ENCODE data around the gene BDP1.
"Not testable (repeated sequence)": the region's sequence is repeated elsewhere in the genome, so short reads cannot be mapped to it uniquely, and the experiment has no call there.

BDP1 gene, protein sequence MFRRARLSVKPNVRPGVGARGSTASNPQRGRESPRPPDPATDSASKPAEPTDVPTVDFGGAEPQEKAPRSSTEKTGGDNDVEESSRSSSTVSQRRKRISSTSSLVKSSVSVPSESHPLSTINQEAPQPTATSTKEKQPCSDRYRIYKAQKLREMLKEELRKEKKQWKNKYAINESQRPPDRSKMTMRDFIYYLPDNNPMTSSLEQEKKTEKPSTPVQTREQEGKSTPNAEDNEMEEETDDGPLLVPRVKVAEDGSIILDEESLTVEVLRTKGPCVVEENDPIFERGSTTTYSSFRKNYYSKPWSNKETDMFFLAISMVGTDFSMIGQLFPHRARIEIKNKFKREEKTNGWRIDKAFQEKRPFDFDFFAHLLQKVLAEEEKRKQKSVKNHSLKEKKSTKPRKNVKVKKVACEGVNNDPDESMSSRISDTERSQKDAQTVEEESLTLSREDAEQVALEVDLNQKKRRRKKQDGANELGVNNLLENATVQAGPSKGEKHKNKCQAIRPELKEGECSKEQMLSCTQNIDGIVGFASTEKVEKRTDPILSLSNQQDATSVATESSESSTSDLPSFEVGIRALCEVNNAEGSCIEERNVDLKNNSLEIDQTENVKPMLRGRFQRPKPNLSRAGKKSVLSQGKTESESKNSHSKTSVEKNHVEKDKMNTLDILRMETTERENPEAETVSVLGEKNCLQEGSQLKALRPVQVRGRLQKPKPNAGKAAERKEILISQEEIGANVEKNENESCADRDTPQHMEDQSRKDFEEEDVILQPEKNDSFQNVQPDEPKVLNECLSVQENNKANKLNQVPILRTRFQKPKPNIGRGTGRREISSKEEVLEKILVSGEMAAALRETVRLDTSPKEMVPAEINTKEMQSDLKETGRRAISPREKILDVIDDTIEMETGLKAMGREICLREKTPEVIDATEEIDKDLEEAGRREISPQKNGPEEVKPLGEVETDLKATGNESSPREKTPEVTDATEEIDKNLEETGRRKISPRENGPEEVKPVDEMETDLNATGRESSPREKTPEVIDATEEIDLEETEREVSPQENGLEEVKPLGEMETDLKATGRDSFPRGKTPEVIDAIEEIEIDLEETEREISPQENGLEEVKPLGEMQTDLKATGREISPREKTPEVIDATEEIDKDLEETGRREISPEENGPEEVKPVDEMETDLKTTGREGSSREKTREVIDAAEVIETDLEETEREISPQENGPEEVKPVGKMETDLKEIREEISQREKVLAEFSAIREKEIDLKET (N-terminal part only)

DNA sequence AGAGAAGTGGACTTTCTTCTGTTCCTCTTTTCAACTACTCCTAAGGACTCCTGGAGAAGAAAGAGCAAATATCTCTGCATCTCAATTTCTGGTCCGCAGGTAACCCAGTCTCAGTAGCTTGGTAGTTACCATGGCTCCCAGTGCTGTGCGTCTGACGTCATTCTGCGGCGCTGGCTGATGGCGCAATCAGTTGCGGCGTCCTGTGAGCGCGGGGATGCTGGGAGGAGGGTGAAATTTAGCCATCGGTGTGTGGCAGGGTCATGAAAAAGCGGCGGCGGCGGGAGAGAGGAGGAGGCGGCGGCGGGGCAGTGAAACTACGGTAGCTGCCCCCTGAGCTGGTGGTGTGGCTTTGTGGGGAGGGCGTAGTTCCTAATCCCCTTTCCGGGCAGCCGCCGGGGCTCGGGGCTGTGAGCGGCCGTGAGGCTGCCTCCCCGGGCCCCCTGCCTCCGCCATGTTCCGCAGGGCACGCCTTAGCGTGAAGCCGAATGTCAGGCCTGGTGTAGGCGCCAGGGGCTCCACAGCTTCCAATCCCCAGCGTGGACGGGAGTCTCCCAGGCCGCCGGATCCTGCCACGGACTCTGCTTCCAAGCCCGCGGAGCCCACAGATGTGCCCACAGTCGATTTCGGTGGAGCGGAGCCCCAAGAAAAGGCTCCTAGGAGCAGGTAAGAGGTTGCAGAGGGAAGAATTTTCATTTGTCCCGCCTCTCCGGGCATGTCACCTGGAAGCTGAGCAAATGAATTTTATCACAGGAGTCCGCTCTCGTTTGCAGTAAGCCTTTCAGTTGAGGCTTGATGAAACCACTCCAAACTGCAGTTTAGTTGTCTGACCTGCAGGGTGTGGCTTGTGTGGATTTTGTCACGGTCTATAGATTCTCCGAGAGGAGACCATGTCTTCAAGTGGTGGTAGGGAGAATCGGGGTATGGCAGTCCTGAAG is at the start of gene BDP1:
TSS of gene BDP1 (plus strand) at position 225 of the 935 bp plus-strand sequence. CDS start at position 452, 227 bp downstream.
- Mint-ChIP-seq H3K4me1 (peaks cover 29% of the 10 kb centered on the region), H3K4me3 (peak within 1 kb of the TSS; percentile 98)
- TF ChIP-seq, protein P1, sequence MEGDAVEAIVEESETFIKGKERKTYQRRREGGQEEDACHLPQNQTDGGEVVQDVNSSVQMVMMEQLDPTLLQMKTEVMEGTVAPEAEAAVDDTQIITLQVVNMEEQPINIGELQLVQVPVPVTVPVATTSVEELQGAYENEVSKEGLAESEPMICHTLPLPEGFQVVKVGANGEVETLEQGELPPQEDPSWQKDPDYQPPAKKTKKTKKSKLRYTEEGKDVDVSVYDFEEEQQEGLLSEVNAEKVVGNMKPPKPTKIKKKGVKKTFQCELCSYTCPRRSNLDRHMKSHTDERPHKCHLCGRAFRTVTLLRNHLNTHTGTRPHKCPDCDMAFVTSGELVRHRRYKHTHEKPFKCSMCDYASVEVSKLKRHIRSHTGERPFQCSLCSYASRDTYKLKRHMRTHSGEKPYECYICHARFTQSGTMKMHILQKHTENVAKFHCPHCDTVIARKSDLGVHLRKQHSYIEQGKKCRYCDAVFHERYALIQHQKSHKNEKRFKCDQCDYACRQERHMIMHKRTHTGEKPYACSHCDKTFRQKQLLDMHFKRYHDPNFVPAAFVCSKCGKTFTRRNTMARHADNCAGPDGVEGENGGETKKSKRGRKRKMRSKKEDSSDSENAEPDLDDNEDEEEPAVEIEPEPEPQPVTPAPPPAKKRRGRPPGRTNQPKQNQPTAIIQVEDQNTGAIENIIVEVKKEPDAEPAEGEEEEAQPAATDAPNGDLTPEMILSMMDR (IDR thresholded peaks at IDR 0.05) = no peak

DNA sequence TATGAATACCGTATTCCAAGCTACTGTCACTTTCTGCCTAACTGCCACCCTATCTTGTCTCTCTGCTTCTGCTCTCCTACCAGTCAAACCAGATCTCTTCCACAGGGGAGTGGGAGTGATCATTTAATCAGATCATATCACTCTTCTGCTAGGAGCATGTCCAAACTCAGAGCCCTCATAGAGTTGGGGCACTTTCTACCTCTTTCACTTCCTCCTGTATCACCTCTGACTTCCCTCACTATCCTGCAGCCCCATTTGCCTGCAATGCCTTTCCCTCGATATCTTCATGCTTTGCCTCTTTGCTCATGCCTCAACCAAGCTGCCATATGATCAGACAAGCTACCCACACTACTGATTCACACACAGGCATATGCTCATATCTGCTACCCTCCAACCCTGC is 45.4 kb upstream of the BDP1 start:
- not testable (repeated sequence) for H3K27ac Mint-ChIP-seq; H3K36me3 Mint-ChIP-seq (ENCODE audit: low read depth); H3K4me1 Mint-ChIP-seq; H3K4me3 Mint-ChIP-seq; DNase-seq; H3K9me3 Mint-ChIP-seq; H3K27me3 Mint-ChIP-seq (ENCODE audit: low read depth, poor library complexity)

More for the DNA sequence above, at the start of gene BDP1:
- Mint-ChIP-seq H3K27ac (peak within 1 kb of the TSS; percentile 99), H3K36me3 (ENCODE audit: low read depth) (peaks cover 22% of the 10 kb centered on the region), H3K9me3 (no peaks in the 10 kb centered on the region), H3K27me3 (ENCODE audit: low read depth, poor library complexity) (peaks cover 30% of the 10 kb centered on the region)
- peak; percentile 97 for DNase-seq

DNA sequence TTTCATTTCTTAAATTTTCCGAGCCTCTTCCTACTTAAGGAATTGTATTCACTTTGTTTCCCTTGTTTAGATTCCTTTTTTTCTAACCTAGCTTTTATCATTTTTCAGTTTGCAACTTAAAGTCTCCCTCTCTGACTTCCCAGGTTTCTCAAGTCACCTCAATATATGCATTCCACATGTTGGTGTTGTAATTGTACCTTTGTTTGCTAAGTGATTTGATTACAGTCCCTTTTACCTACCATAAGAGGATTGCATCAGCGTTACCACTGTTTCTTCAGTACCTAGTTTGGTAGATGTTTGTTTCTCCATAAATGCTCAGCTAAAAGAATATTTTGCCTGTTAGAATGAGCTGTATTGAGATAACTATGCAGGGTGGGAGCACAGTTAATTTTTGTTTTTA is 39.8 kb upstream of the BDP1 start:
- H3K9me3 Mint-ChIP-seq; DNase-seq; H3K4me1 Mint-ChIP-seq; H3K27ac Mint-ChIP-seq; H3K4me3 Mint-ChIP-seq; H3K36me3 Mint-ChIP-seq (ENCODE audit: low read depth); H3K27me3 Mint-ChIP-seq (ENCODE audit: low read depth, poor library complexity): not testable (repeated sequence)

DNA sequence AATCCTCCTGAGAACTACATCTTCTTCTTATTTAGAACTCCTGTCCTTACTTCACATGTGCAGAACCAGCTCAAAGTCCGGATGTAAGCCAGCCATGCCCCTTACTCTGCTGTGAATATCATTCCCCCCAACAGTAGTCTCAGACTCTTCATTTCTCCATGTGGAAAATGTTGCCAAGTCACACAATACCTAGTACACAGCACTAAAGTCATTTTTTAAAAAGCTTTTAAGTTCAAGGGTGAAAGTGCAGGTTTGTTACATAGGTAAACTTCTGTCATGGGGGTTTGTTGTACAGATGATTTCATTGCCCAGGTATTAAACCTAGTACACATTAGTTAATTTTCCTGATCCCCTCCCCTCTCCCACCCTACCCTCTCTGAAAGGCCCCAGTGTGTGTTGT is 37.4 kb upstream of the BDP1 start:
- H3K4me3 Mint-ChIP-seq; H3K9me3 Mint-ChIP-seq; DNase-seq; H3K27ac Mint-ChIP-seq; H3K36me3 Mint-ChIP-seq (ENCODE audit: low read depth); H3K27me3 Mint-ChIP-seq (ENCODE audit: low read depth, poor library complexity): not testable (repeated sequence)
- H3K4me1 Mint-ChIP-seq = peaks cover 17% of the 10 kb centered on the region

DNA sequence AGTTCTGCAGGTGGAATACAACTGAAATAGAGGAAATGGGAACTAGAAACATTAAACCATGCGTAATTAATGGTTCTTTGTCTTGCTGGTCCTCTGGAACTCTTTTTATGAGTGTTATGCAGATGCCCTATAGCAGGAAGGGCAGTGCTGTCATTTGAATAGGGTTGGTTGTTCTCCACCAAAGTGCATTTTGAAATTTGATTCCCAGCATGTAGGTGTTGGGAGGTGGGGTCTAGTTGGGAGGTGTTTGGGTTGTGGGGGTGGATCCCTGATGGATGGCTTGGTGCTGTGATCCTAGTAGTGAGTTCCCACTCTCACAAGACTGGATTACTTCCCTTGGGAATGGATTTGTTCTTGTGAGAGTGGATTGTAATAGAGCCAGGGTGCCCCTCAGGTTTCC is 34.2 kb upstream of the BDP1 start:
- peak overlapping the region; percentile 50 for H3K4me3 Mint-ChIP-seq
- H3K9me3 Mint-ChIP-seq; H3K27me3 Mint-ChIP-seq (ENCODE audit: low read depth, poor library complexity); H3K36me3 Mint-ChIP-seq (ENCODE audit: low read depth); DNase-seq: not testable (repeated sequence)
- H3K4me1 Mint-ChIP-seq = peaks cover 26% of the 10 kb centered on the region
- peak overlapping the region; percentile 33 for H3K27ac Mint-ChIP-seq

DNA sequence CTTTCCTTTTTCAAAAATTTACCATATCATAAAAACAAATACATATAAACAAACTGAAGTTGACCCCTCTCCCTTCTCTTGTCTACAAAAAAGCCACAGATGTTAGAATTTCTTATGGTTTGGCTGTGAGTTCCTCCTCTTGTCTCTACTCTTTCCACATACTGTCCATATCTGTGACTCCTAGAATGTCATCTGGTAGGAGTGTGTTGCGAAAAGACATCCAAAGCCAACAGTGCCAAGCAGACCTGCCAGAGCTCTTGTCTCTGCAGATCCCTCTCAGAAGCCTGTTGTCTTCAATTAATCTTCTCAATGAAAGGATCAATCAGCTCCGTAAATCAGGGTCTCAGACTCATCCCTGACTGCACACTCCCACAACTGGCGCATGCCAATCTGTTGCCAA is 31.6 kb upstream of the BDP1 start:
- H3K4me1 Mint-ChIP-seq = peaks cover 32% of the 10 kb centered on the region
- H3K4me3 Mint-ChIP-seq; H3K36me3 Mint-ChIP-seq (ENCODE audit: low read depth); H3K27me3 Mint-ChIP-seq (ENCODE audit: low read depth, poor library complexity); DNase-seq; H3K27ac Mint-ChIP-seq; H3K9me3 Mint-ChIP-seq: not testable (repeated sequence)

DNA sequence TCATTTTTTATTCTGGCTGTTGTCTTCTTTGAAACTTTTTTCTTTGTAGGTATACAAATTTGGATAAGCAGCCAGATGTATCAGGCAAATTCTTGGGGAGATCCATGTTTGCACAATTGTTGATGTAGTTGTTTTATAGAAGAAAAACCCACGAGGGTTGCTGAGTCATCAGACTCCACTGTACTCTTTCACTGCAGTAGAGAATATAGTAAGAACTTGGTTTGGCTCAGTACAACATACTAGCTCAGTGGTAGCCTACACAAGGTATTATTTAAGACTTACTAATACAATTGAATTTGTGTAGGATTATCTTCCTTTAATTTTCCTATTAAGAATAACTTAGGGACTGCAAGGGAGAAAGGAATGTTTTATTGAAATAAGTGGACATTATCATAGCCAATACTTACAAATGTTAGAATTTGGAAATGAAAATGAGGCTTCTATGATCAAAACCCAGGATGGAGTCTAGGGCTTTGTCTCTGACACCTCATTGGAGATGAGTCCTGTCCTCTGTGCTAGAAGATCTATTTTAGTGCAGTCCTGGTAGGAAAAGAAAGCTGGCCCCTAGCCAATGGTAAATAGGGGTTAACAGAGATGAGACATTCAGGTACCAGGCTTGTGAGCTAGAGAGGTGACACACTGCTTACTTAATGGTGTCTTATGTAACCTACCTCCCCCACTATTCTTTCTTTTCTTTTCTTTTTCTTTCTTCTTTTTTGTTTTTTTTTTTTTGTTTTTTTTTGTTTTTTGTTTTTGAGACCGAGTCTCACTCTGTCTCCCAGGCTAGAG is 28.6 kb upstream of the BDP1 start:
- not testable (repeated sequence) for H3K27ac Mint-ChIP-seq; DNase-seq; H3K4me3 Mint-ChIP-seq; H3K9me3 Mint-ChIP-seq; H3K36me3 Mint-ChIP-seq (ENCODE audit: low read depth); H3K27me3 Mint-ChIP-seq (ENCODE audit: low read depth, poor library complexity)
- peaks cover 15% of the 10 kb centered on the region for H3K4me1 Mint-ChIP-seq

DNA sequence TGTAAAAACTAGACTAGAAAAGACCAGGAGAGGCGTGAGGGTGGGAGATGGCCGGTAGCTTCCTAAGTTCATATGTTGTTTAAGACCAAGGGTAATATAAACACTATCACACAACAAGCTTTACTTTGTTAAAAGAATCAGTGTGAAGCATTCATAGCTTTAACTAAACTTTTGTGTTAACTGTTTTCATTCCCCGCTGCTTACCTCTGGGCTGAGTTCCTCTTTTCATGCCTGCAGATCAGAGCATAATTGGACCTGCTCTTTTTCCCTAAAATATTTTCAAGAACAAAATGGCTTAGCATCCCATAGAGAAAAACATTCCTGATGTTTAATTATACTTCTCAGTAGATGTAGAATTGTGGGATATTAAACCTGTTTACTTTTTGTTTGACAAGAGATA is 23.0 kb upstream of the BDP1 start:
- H3K36me3 Mint-ChIP-seq (ENCODE audit: low read depth); DNase-seq; H3K27ac Mint-ChIP-seq; H3K9me3 Mint-ChIP-seq; H3K27me3 Mint-ChIP-seq (ENCODE audit: low read depth, poor library complexity); H3K4me3 Mint-ChIP-seq; H3K4me1 Mint-ChIP-seq: not testable (repeated sequence)

DNA sequence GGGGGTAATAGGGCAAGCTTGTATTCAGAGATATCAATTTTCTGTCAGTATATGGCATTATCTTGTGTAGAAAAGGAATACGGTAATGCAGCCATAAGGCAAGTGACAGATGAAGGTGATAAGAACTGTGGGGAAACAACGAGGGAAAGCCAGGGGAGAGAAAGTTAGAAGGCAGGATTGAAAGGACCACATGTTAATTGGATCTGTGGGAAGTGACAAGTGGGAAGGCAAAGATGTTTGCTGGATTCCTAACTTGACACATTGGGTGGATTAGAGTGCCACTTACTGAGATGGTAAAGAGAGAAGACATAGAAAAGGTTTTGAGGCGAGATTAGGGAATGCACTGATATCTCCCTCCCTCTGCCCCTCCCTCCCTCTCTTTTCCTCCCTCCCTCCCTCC is 20.6 kb upstream of the BDP1 start:
- H3K4me1 Mint-ChIP-seq; DNase-seq; H3K4me3 Mint-ChIP-seq; H3K9me3 Mint-ChIP-seq; H3K27ac Mint-ChIP-seq; H3K27me3 Mint-ChIP-seq (ENCODE audit: low read depth, poor library complexity); H3K36me3 Mint-ChIP-seq (ENCODE audit: low read depth): not testable (repeated sequence)

DNA sequence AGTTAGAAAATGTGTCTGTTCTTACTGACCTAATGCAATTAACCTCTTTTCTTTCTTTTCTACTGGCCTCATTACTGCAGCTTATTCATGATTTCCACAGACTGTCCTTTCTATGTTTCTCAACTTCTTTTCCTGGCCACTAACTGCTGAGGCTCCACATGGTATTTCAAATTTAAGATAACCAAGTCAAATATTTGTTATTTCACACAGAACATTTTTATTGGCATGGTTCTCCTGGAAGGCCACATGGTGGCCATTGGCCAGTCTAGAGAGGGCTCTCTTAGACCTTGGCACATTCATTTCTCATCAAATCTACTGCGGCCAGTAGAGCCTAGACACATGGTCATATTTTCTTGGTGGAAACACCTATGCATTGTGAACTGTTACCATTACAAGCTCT is 13.9 kb upstream of the BDP1 start:
- not testable (repeated sequence) for H3K4me3 Mint-ChIP-seq; H3K4me1 Mint-ChIP-seq; H3K36me3 Mint-ChIP-seq (ENCODE audit: low read depth); H3K9me3 Mint-ChIP-seq; DNase-seq; H3K27ac Mint-ChIP-seq
- H3K27me3 Mint-ChIP-seq (ENCODE audit: low read depth, poor library complexity) = peaks cover 14% of the 10 kb centered on the region

DNA sequence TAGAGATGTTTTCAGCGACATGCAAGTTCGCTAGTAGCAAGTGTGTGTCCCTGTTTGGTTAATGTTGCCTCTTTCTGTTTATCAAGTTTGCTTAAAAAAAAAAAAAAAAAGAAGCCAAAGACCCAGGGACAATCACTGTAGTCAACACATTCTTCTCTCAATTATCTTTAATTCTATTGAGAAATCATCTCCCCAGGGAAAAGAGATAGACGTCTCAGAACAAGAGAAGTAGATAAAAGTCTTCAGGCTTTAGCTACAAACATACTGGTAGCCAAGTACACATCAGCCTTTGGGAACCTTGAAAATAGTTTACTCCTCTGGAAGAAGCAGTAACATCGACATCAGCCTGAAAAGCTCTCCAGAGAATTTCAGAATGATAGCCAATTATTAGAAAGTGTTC is 11.6 kb upstream of the BDP1 start:
- not testable (repeated sequence) for H3K36me3 Mint-ChIP-seq (ENCODE audit: low read depth); H3K4me3 Mint-ChIP-seq; DNase-seq; H3K9me3 Mint-ChIP-seq; H3K27ac Mint-ChIP-seq
- Mint-ChIP-seq H3K4me1 (peaks cover 10% of the 10 kb centered on the region), H3K27me3 (ENCODE audit: low read depth, poor library complexity) (peaks cover 23% of the 10 kb centered on the region)
